NK-92 treated with Interleukin-12 subunit alpha and Interleukin-12 subunit beta, amount 100 ng/mL, for 24 hours (cell line): Measurements from ENCODE around the gene SLC22A23.
A peak's percentile ranks its signal among the peaks of the same experiment; 100 is the strongest.
"Not testable (repeated sequence)": the region's sequence is repeated elsewhere in the genome, so short reads cannot be mapped to it uniquely, and the experiment has no call there.

ENCODE experiments used
- DNase-seq: peaks from one replicate; lab custom pipeline; 2025; lab: John Stamatoyannopoulos, UW

The SLC22A23 gene

GRCh38 chr6:3263096-3263495, 193.8 kb downstream of the SLC22A23 start:
- DNase-seq, result no peak

GRCh38 chr6:3261921-3262320, 194.9 kb downstream of the SLC22A23 start:
- DNase-seq, result no peak

- DNase-seq, result no peak
Observed at GRCh38 chr6:3261518-3261820, 195.4 kb downstream of the SLC22A23 start.

- no peak for DNase-seq
Observed at GRCh38 chr6:3260772-3261517, 195.9 kb downstream of the SLC22A23 start.

- DNase-seq, result no peak
Observed at GRCh38 chr6:3260296-3260695, 196.6 kb downstream of the SLC22A23 start.

GRCh38 chr6:3259491-3259958, 197.3 kb downstream of the SLC22A23 start:
- DNase-seq, result peak; percentile 41

GRCh38 chr6:3258720-3259490, 197.9 kb downstream of the SLC22A23 start, which contains the start of gene PSMG4:
Gene PSMG4 (plus strand): TSS chr6:3258947. CDS start chr6:3259023, 76 bp downstream.
- DNase-seq, result peak; percentile 89

GRCh38 chr6:3258201-3258600, 198.6 kb downstream of the SLC22A23 start:
- no peak for DNase-seq

- no peak for DNase-seq
Observed at GRCh38 chr6:3253597-3253961, 203.3 kb downstream of the SLC22A23 start.

GRCh38 chr6:3252861-3253596, 203.8 kb downstream of the SLC22A23 start:
- DNase-seq, result no peak

- no peak for DNase-seq
Observed at GRCh38 chr6:3252369-3252768, 204.5 kb downstream of the SLC22A23 start.

GRCh38 chr6:3251462-3252314, 205.2 kb downstream of the SLC22A23 start:
- peak; percentile 50 for DNase-seq

- no peak for DNase-seq
Observed at GRCh38 chr6:3250231-3250675, 206.6 kb downstream of the SLC22A23 start.

GRCh38 chr6:3249821-3250220, 207.0 kb downstream of the SLC22A23 start:
- DNase-seq, result no peak

GRCh38 chr6:3247255-3248146, 209.3 kb downstream of the SLC22A23 start:
- no peak for DNase-seq

GRCh38 chr6:3245216-3245615, 211.6 kb downstream of the SLC22A23 start:
- DNase-seq, result no peak

GRCh38 chr6:3244832-3245161, 212.1 kb downstream of the SLC22A23 start:
- not testable (repeated sequence) for DNase-seq

- no peak for DNase-seq
Observed at GRCh38 chr6:3244003-3244831, 212.6 kb downstream of the SLC22A23 start.

- no peak for DNase-seq
Observed at GRCh38 chr6:3242768-3243167, 214.1 kb downstream of the SLC22A23 start.

- DNase-seq, result not testable (repeated sequence)
Observed at GRCh38 chr6:3241745-3242144, 215.1 kb downstream of the SLC22A23 start.
